Stromal cell of bone marrow (primary cell): ENCODE measurements around the gene IGIP.

Experiments used
- DNase-seq: peaks from one replicate; pipeline ENCODE4 v3.0.0-alpha.2; 2012; ENCODE audit warnings: low read depth

IGIP gene

GRCh38 chr5:140165101-140165922, 39.6 kb downstream of the IGIP start:
- DNase-seq, result no peak

DNA sequence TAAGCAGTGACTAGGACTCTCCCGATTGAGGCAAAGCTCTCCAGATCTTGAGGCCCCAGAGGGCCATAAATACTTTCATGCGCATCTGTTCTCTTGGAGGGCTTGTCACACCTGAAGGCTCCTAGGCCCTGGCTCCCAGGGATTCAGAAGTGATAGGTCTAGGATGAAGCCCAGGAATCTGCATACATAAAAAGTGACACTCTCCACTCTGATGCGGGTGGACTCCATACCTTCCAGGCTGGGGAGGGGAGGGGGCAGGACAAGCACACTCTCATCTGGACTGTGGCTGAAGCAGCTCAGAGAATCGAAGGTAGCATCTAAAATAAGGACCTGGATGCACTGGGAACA, 40.2 kb downstream of the IGIP start:
- no peak for DNase-seq

DNA sequence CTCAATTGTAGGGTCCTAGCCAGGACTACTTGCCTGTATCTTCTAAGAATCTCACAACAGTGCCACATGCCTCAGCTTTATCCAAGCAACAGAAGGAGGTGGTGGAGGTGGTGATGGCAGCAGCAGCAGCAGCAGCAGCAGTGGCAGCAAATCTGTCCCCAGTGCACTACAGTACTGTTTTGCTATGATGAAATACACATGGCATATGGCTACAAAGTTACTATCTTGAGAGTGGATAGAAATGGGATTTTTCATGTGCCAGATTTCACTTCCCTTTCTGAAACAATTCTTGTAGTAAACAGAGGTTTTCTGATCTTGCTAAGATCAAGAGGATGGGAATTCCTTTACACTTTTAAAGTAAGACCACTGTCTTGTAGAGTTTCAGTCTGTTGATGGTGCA, 41.2 kb downstream of the IGIP start:
- DNase-seq, result no peak

- no peak for DNase-seq
Measured at GRCh38 chr5:140168371-140168770, 42.6 kb downstream of the IGIP start.

DNA sequence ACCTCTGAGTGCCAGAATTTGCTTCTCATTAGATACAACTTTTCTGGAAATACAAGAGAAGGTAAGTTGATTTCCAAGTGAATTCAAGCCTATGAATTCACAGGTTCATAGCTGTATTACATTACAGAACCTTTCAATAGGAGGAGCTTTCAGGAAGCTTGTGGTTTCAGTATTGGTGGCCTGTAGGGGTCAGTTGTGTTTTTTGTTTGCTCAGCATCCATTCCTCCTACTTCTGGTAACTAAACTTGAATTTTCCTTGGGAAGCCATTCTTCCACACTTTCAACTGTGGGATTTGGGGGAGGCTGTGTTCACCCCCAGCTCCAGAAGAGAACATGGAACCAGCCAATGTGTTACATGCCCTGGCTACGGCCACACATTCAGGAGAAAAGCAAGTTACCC, 43.7 kb downstream of the IGIP start:
- DNase-seq, result no peak

- DNase-seq, result no peak
Measured at GRCh38 chr5:140172483-140172882, 46.7 kb downstream of the IGIP start.

GRCh38 chr5:140174014-140174413, 48.3 kb downstream of the IGIP start:
- DNase-seq, result no peak

DNA sequence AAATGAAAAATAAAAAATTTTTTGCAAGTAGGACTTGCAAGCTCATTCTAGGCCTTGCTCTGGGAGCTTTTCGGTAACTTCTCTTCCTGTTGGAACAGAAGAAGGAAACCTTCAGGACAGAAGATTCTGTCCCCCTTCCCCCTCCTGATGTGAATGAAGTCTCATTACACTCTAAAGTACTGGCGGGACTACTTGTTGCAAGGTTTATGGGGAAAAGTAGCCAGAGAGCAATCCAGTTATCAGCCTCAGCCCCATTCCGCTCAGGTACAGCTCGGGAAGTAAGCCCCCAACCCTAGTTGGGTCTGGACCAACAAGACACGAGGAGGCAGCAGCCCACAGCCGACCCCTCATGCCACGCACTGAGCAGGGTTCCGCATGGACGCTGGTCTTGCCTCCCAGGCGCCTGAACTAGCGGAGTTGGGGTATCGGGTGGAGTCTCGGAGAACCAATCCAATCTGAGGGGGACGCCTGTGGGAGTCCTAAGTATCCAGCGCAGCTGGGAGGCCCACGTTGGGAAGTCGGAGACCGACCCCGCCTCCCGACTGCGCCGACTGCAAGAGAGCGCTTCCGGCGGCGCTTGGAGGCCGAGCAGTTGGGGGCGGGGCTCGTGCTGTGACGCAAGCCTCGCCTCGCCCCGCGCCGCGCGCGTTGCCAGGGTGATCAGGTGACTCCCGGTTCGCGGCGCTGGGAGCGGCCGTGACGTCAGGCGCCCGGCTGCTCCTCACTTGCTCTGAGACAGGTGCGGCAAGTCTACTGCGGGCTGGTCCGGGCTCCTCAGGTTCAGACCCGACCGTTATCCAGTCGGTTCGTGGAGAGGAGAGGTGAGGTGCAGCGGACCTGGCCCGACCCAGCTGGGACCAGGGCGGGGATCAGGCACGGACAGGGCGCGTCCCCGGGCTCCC, 49.0 kb downstream of the IGIP start, which contains the start of gene CYSTM1:
Gene CYSTM1, plus strand, starts transcription at position 724 of the 902 bp plus-strand sequence. CDS start 19,278 bp downstream, outside the sequence.
- DNase-seq, result peak; percentile 89

DNA sequence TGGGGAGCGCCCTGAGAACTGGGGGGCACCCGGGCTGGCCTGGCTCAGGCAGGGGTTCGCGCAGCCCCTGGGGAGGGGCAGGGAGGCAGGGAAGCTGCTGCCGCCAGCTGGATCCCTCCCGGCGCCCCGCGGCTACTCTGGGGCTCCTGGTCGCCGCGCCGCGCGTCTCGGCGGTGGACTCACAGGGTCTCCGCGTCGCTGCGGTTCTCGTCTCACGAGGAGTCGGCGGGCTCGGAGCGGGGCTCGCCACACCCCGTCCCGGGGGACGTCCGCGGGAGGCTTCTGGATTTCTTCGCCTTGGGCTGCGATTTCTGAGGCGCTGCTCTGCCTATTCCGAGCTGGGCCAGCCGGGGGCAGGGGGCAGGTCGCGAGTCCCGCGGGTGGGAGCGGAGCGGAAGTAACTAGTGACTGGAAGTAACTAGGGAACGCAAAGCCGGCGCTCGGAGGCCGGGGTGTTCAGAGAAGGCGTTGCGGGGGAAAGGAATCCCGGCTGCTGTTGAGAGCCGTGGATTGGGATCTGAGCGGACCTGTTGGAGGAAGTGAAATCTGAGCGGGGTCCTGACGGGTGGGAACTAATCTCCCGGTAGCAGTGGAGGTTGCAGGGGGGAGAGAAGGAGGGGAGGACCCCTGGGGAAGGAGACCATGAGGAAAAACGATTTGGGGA, 49.8 kb downstream of the IGIP start:
- no peak for DNase-seq

DNA sequence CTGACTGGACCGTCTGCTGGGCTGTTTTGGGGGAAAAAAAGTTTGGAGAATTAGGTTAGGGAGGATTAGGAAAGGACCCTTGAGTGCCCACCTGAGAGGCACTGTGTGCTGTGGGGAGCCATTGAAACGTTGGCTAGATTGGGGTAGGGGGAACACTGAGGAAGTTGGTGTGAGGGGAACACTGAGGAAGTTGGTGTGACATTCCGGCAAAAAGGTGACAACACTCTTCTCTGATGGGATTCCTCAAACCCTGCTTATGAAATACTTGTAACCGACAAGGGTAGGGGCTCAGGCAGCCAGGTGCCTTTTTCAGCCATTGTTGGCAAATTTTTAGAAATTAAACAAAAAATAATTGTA, 50.3 kb downstream of the IGIP start:
- DNase-seq, result no peak

- DNase-seq, result no peak
Measured at GRCh38 chr5:140178086-140178410, 52.3 kb downstream of the IGIP start.

DNA sequence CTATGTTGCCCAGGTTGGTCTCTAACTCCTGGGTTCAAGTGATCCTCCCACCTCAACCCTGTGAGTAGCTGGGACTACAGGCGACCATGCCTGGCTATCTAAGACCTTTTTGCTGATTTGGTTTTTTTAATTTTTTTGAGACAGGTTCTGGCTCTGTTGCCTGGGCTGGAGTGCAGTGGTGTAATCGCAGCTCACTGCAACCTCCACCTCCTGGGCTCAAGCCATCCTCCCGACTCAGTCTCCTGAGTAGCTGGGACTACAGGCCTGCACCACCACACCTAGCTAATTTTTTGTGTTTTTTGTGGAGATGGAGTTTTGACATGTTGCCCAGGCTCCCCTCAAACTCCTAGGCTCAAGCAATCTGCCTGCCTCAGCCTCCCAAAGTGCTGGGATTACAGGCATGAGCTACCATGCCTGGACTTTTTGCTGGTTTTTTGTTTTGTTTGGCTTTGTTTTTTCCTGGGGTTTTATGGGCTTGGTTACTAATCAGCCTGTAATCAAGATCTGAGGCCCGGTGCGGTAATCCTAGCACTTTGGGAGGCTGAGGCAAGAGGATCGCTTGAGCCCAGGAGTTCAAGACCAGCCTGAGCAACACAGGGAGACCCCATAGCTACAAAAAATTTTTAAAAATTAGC, 52.9 kb downstream of the IGIP start:
- no peak for DNase-seq
